ENCODE data around the gene MFSD1.

The MFSD1 gene

DNA sequence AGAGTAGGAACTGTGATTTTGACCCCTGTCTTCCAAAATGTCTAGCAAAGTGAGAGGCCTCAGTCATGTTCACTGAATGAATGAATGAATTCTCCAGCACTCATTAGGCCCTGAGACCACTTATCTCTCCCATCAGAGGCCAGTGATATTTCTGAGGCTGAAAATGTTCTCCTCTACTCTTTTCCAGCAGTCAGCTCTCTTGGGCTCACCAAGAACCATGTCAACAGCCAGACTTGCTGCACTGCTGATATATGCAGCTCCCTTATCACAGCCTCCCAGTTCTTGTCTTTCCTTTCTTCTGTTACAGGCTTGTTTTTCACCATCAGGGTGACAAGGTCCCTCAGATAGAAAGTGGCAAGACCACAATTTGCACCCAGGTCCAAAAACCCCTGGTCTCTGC, 28.7 kb upstream of the MFSD1 start:
- TF ChIP-seq, protein P1, sequence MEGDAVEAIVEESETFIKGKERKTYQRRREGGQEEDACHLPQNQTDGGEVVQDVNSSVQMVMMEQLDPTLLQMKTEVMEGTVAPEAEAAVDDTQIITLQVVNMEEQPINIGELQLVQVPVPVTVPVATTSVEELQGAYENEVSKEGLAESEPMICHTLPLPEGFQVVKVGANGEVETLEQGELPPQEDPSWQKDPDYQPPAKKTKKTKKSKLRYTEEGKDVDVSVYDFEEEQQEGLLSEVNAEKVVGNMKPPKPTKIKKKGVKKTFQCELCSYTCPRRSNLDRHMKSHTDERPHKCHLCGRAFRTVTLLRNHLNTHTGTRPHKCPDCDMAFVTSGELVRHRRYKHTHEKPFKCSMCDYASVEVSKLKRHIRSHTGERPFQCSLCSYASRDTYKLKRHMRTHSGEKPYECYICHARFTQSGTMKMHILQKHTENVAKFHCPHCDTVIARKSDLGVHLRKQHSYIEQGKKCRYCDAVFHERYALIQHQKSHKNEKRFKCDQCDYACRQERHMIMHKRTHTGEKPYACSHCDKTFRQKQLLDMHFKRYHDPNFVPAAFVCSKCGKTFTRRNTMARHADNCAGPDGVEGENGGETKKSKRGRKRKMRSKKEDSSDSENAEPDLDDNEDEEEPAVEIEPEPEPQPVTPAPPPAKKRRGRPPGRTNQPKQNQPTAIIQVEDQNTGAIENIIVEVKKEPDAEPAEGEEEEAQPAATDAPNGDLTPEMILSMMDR (IDR thresholded peaks at IDR 0.05): no peak

DNA sequence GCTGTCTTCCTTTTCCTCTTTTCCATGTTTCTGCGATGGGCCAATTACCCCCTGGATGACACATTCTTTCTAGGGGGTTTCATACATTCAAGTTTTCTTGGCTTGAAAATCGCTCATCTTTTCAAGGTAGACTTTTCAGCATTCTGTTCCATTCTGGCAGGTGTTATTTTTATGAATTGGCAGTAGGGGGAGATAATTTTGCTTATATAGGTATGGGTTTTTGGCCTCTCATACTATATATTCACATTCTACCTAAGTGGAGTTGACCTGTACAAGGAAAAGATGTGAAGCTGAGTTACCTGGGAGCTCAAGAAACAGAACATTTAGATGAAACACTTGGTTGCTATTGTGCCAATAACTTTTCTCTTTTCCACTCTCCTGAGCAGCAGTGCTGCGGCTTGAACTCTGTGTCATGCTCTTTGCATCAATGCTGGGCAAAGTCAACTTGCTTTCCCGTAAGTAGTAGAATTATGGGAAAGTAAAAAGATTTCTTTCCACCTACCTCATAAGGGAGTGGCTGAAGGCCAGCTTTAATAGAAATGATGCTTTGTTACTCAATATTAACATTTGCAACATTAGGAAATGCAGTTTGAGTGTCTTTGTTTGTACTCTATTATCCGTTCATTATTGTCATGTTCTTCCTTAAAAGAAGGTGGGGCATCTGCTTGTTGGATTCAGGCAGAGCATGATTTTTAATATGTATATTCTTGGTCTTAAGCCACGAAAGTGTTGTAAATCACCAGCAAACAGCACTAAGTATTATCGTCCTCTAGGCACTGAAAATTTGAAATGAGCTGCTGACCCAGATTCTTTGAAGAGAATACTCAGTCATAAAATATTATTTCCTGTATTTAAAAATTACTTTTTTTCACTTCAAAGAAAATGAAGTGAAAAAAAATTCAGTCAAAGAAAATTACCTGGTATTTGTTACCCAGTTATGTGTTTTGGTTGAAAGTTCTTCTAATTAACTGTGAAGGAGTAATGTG, 27.7 kb upstream of the MFSD1 start:
- no peak overlapping the region for H3K4me3 ChIP-seq
- H3K36me3 ChIP-seq: no peaks in the 10 kb centered on the region
- no peaks in the 10 kb centered on the region for H3K9me3 ChIP-seq
- peaks cover 0 to 28% (median 7%) of the 10 kb centered on the region in 4 donors for H3K4me1 ChIP-seq
- no peak for DNase-seq
- intact Hi-C loops (cut with DNase I; ENCODE audit: low total_unique reads): no loop called here
- no peaks in the 10 kb centered on the region for H3K27me3 ChIP-seq
- H3K27ac ChIP-seq: no peak overlapping the region
- TF ChIP-seq, protein P1 (IDR thresholded peaks at IDR 0.05): no peak

More for the DNA sequence above, 28.7 kb upstream of the MFSD1 start:
- Histone ChIP-seq H3K36me3 (no peaks in the 10 kb centered on the region), H3K27ac (no peak overlapping the region), H3K9me3 (no peaks in the 10 kb centered on the region), H3K4me1 (peaks cover 0 to 36% (median 11%) of the 10 kb centered on the region in 4 donors), H3K27me3 (no peaks in the 10 kb centered on the region), H3K4me3 (no peak overlapping the region)
- DNase-seq: no peak
- intact Hi-C loops (cut with DNase I; ENCODE audit: low total_unique reads): no loop called here

DNA sequence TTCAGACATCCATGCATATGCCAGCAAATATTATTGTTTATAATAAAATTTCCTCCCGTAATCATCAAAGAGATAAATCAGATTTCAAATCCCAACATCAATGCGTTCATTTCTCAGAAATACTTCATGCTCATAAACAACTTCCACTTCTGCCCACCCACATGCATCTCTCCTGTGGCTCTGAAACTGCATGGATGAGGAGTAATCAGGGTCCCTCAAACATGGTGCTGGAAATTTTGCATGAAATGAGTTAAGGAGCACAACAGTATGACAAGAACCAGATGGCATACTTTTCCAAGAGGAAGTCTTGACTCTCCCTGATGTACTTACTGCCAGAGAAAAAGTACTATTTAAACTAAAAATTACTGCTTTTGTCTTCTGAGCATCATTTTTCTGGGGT, 26.9 kb upstream of the MFSD1 start:
- intact Hi-C loops (cut with DNase I; ENCODE audit: low total_unique reads): no loop called here
- no peaks in the 10 kb centered on the region for H3K27me3 ChIP-seq
- no peaks in the 10 kb centered on the region for H3K9me3 ChIP-seq
- no peak for DNase-seq
- TF ChIP-seq, protein P1 (IDR thresholded peaks at IDR 0.05): no peak
- H3K27ac ChIP-seq: no peak overlapping the region
- no peaks in the 10 kb centered on the region for H3K36me3 ChIP-seq
- H3K4me3 ChIP-seq: no peak overlapping the region
- peaks cover 0 to 19% (median 2%) of the 10 kb centered on the region in 4 donors for H3K4me1 ChIP-seq

DNA sequence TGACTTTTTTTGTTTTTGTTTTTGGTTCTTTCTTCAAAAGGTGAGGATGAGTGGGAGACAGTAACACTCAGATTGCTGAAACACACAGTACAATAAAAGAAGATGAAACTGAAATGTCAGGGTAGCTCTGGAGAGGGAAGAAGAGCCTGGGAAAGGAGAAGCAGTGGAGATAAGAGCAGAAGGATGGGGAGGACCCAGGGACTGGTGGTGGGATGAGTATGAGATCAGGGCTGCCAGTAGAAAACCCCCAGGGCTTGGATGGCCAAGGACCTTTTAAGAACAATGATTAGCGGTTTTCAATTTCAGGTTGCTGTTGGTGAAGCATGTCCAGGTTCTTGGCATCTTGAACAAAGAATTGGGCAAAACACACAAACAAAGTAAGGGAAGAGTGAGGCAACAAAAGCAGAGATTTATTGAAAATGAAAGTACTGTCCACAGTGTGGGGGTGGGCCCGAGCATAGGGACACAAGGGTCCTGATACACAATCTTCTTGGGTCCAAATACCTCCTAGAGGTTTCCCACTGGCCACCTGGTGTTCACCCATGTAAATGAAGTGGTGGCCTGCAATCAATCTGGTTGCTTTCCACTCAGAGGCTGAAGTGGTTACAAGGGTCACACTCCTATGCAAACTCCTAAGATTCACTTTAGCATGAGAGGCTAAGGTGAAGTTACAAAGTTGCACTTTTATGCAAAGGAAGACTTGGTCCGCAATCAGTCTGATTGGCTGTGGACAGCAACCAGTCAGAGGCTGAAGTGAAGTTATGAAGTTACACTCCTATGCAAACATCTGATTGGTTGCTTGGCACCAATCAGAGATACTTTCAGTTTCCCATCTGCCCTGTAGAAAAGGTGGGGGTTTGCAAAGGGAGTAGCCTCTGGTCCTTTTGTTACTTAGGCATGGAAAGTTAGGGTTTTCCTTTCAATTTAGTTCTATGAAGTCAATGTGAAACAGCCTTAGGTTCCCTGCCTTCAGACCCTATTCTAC, 26.1 kb upstream of the MFSD1 start:
- no peak for DNase-seq
- H3K4me1 ChIP-seq: peaks cover 0 to 14% (median 0%) of the 10 kb centered on the region in 4 donors
- intact Hi-C loops (cut with DNase I; ENCODE audit: low total_unique reads): no loop called here
- no peaks in the 10 kb centered on the region for H3K27me3 ChIP-seq
- H3K9me3 ChIP-seq: no peaks in the 10 kb centered on the region
- TF ChIP-seq, protein P1 (IDR thresholded peaks at IDR 0.05): no peak
- H3K27ac ChIP-seq: no peak overlapping the region
- H3K4me3 ChIP-seq: no peak overlapping the region
- H3K36me3 ChIP-seq: no peaks in the 10 kb centered on the region

DNA sequence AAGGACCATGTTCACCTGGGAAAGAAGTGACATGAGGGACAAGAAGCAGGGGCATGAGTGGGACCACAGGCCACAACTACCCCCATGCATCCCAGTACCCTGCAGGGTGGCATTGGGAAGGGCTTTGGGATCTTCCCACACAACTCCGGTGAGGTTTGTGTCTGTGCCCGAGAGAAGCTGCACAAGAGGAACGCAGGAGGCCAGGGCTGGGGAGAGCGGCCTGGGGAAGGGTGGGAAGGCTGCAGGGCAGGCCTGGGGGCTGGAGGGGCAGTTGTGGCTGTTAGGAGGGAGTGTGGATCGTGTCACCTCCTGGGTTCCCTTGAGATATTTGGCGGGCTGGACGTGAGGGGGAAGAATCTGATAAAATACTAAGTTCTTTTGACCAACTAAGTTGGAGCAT, 25.3 kb upstream of the MFSD1 start:
- no peak overlapping the region for H3K4me3 ChIP-seq
- DNase-seq: no peak
- H3K9me3 ChIP-seq: no peaks in the 10 kb centered on the region
- H3K27ac ChIP-seq: no peak overlapping the region
- H3K27me3 ChIP-seq: no peaks in the 10 kb centered on the region
- TF ChIP-seq, protein P1 (IDR thresholded peaks at IDR 0.05): no peak
- peaks cover 0 to 12% (median 0%) of the 10 kb centered on the region in 4 donors for H3K4me1 ChIP-seq
- H3K36me3 ChIP-seq: no peaks in the 10 kb centered on the region
- intact Hi-C loops (cut with DNase I; ENCODE audit: low total_unique reads): no loop called here

Data from tibial artery (tissue), 4 donors.